ENCODE results near the gene S100B.

DNA sequence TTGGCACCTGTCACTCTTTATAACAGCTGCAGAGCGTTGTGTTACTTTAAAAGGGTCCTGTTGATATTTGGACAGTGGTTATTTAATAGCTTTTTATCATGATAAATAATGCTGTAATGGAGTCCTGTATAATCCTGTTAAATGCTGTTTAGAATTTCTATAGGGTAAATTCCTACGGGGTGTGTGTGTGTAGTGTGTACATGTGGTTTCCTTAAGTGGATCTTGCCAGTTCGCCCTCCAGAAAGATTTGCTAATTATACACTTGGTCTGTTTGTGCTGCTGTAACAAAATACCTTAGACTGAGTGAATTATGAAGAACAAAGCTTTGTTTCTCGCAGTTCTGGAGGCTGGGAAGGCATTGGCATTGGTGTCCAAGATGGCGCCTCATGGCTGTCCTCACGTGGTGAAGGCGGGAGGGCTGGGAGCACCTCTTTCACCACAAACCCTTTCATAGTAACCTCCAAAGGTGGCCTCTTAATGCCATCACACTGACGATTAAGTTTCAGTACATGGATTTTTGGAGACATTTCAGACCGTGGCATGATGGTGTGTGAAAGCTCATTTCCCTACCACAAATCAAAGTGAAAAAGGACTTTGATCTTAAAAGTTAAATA, 41.8 kb upstream of the S100B start:
- TF ChIP-seq POLR2AphosphoS5 (IDR thresholded peaks at IDR 0.05): no peak
- TF ChIP-seq, protein P1, sequence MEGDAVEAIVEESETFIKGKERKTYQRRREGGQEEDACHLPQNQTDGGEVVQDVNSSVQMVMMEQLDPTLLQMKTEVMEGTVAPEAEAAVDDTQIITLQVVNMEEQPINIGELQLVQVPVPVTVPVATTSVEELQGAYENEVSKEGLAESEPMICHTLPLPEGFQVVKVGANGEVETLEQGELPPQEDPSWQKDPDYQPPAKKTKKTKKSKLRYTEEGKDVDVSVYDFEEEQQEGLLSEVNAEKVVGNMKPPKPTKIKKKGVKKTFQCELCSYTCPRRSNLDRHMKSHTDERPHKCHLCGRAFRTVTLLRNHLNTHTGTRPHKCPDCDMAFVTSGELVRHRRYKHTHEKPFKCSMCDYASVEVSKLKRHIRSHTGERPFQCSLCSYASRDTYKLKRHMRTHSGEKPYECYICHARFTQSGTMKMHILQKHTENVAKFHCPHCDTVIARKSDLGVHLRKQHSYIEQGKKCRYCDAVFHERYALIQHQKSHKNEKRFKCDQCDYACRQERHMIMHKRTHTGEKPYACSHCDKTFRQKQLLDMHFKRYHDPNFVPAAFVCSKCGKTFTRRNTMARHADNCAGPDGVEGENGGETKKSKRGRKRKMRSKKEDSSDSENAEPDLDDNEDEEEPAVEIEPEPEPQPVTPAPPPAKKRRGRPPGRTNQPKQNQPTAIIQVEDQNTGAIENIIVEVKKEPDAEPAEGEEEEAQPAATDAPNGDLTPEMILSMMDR (IDR thresholded peaks at IDR 0.05): no peak
- TF ChIP-seq POLR2A (IDR thresholded peaks at IDR 0.05): no peak
